ENCODE measurements around the gene PAX8.
"Not testable (repeated sequence)": the region's sequence is repeated elsewhere in the genome, so short reads cannot be mapped to it uniquely, and the experiment has no call there.

The PAX8 gene

GRCh38 chr2:113236367-113237159 is 42.2 kb downstream of the PAX8 start:
- FAIRE-seq = no peak

- FAIRE-seq = not testable (repeated sequence)
These were observed 43.1 kb downstream of the PAX8 start for GRCh38 chr2:113235347-113236226.

DNA sequence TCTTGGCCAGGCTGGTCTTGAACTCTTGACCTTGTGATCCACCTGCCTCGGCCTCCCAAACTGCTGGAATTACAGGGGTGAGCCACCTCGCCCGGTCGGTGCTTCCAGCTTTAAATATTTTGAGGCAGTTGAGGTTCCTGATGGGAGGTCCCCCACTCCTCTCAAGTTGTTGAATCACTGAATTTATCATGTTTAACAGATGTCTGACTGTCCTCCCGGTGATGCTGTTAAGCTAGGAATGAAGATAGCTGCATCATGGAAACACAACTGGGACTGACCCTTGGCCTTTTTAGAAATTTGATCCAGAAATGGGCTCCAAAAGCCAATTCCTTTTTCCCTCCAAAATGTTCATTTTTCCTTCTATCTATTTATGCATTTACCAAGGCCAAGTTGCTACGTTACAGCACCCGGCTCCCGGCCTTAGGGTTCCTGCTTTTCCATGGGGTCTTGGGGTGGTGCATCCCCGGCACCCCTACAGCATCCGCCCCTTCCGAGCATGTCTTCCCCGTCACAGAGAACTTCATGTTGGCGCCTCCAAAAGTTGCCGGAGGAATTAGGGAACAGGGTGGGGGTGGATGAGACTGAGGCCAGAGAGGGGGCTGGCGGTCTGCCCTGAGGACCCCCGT is 43.9 kb downstream of the PAX8 start:
- no peak for FAIRE-seq

DNA sequence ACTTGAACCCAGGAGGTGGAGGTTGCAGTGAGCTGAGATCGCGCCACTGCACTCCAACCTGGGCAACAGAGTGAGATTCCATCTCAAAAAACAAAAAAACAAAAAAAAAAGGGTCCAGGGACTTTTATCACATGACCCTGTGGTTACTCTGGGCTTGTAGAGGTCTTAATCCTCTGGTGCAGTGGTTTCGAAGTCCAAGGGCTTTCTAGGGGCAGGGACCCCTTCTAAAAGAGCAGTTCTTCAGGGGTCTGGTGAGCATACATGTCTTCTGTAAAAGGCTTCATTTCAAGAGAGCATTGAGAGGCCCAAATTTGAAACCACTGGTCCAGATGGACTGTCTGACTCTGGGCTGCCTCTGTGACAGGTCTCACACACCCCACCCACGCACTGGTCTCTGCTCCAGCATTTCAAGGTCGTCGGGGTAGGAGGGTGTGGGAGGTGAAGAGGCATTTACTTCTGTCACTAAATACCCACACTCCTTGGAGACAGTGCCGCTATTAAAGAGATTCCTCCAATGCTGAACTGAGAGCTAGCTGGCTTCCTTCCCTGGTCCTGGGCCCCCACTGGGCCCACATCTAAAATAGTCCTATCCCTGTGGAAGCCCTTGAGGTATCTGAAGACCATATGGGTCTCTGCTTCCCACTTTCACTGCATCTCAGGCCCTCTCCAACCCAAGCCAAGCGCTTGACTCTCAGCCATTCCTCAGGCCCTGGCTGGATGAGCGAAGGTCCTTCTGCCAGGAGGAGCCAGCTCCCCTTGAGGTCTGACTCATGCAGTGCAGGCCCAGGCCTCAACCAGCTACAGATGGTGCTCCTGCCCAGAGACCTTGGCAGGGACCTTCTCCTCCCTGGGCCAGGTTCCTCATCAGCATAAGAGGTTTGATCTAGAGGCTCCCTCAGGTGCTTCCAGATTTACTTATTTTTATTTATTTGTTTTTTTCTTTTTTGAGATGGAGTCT is 44.8 kb downstream of the PAX8 start:
- FAIRE-seq = no peak

GRCh38 chr2:113232740-113233139 is 46.0 kb downstream of the PAX8 start:
- no peak for FAIRE-seq

DNA sequence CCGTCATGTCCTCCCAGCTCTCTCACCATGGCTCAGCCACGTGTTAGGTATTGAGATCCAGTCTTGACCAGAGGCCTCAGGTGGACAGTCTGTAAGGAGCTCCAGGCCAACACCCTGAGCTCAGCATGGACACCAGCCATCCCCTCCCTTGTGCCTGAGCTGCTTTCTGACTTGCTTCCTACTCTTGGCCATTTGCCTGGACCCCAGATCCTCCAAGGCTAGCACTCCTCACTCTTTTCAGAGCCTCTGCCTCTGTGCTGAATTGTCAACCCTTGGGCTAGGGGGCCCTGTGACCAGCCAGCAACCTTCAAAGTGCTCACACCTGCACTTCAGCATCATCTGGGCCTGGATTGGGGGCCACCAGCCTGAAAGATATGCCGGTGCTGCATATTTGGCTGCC is 46.6 kb downstream of the PAX8 start:
- no peak for FAIRE-seq

GRCh38 chr2:113231064-113231463 is 47.7 kb downstream of the PAX8 start:
- no peak for FAIRE-seq

GRCh38 chr2:113230531-113230930 is 48.2 kb downstream of the PAX8 start:
- no peak for FAIRE-seq

DNA sequence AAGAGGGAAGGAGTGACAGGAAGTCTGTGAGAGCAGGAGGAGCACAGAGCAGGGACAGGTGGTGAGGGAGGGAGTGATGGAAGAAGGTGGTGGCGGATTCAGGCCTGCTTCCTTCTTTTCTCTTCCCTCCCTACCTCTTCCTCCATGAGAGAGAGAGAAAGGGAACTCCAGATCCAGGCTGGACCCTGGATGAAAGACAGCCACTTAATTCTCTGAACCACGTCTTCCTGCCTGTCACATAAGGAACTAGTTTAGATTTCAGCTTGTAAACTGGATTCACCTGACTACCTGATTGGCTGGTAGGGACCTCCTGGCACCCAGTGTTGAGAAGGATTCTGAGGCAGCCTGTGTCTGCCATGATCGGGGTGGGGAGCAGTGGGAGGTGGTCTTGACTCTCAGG is 48.9 kb downstream of the PAX8 start:
- no peak for FAIRE-seq

DNA sequence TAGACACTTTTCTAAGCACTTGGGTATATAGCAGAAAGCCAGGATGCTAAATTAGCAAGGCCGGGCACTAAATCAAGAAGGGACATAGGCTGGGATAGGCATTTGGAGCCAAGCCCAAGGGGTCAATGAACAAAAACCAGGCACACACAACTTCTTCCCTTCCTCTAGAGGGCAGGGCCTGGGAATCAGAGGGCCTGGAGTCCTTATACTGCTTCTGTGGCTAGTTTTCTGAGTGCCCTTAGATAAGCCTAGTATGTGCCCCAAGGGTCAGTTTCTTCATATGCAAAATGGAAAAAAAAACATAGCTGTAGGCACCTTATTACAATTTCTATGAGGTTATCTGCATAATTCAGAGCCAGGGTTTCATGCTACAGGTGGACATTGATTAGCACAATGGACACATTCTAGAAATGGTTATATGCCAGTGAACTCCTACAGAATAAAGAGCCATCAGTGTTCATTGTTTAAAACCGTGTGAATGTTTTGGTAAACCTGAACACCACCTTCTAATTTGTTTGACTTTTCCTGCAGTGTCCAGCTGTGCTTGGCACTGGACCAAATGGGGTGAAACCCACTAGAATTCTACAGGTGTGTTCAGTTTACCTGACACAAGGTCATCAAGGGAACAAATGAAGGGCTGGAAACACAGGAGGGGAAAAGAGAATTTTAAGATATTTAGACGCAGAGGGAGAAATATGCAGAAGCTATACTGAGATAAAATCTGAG is 49.6 kb downstream of the PAX8 start:
- FAIRE-seq = no peak

DNA sequence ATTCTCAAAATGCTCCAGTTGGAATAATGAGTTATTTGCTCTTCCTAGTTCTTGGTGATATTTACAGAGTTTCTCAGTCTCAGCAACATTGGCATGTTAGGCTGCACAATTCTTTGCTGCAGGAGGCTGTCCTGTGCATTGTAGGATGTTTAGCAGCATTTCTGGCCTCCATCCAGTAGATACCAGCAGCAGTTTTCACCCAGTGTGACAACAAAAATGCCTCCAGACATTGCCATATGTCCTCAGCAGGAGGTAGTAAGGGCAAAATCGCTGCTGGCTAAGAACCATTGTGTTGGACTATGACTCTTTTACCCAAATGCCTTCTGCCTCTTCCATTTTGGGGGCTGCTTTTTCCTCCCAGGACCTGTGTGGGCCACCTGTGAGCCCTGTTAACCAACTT is 50.4 kb downstream of the PAX8 start:
- FAIRE-seq = no peak

GRCh38 chr2:113227698-113228097 is 51.0 kb downstream of the PAX8 start:
- no peak for FAIRE-seq

- no peak for FAIRE-seq
These were observed 51.4 kb downstream of the PAX8 start for GRCh38 chr2:113227290-113227689.

DNA sequence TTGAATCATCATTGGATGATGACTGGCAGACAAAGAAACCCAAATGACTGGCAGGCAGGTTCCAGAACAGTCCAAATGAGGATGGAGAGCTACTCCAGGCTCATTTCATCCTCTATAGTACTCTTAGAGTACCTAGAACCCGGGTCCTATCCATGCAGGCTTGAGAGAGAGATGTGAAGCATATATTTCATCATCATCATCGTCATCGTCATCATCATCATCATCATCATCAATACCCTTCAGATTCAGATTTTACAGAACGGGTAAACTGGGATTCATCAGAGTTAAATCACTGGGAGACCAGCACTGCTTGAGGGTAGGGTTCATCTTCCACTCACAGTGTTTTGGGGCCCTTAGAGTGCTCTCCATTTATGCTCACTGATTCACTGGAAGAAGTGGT is 52.3 kb downstream of the PAX8 start:
- no peak for FAIRE-seq

DNA sequence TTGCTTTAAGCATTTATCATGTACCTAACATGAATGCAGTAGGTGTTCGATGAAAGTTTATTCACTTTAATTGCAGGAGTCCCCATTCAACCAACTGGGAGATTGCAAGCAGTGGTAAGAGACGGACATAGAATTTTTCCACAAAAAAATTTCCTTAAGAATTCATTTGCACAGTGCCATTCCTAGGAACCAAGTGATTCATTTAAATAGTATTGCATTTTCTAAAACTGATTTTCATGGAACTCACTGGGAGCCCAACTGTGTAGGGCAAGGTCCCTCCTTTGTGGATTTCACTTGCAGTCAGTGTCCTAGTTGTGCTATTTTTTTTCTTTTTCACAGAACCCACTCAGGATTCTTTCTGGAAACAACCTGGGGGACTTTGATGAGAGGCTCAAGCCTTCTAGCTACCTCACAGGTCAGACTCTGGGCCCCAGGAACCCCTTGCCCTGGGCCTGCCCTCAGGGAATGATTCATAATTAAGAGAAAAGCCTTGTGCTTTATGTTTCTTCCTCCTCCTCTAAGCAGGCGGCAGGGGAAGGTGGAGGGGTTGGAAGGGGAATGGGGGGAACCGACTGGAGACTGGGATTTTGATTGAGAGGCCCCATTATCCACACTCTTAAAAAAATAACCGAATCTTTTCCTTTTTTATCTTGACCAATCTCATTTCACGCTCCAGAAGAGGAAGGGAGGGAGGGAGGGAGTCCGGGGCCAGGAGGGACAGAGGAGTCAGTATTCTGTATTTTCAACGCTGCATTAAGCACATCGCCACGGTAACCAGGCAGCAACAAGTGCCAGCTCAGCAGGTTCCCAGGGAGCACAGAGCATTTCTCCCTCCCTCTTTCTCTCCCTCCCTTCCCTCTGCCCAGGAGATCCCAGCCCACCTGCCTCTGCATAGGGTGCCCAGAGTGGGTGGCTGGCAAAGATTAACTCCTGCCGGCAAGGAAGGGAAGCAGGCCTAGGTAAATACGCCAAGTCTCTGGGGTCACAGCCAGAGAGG is 53.2 kb downstream of the PAX8 start:
- FAIRE-seq = no peak

GRCh38 chr2:113224647-113225236 is 54.0 kb downstream of the PAX8 start:
- FAIRE-seq = no peak

DNA sequence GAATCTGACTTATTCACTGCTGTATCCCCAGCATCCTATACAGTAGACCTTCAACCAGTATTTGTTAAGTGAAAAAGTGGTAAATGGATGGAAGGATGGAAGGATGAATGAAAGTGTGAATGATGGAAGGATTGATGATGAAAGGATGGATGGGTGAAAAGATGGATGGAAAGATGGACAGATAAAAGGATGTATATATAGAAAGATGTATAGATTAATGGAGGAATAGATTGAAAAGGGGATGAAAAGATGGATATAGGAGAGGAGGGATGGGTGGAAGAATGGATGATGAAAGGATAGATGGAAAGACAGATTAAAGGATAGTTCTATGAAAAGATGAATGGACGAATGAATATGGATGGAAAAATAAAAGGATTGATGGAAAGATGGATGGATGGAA is 54.9 kb downstream of the PAX8 start:
- no peak for FAIRE-seq

GRCh38 chr2:113221846-113222245 is 56.9 kb downstream of the PAX8 start:
- no peak for FAIRE-seq

DNA sequence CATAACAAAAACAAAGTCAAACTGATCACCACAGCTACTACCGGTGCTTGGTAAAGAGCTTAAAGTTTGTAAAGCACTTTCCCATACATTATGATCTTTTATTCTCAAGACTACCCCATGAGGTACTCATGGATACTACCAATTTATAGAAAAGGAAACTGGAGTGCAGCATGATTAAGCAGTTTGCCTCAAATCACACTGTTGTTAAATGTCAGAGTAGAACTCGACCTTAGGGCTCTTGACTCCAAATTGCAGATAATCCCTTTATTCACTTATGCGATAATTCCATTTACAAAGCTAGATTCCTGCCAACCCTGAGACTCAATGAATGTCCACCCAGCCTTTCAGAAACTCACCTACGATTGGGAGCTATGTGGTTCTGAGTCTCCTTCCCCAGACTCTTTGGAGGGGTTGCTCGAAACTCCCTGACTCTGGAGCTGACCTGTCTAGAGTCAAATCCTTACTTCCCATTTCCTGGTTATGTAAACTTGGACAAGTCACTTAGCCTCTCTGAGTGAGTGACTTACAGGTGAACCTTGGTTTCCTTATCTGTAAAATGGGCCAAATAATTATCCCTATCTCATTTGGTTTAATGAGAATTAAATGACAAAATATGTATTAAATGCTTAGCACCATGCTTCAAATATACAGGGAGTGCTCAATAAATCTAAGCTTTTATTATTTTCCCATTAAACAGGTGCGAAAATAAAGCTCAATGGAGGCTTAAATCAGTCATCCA is 57.6 kb downstream of the PAX8 start:
- FAIRE-seq = no peak
